GM19395 (cell line): Measurements from ENCODE around the gene CCDC33.

Source experiments
- ATAC-seq: cut with Tn5 transposase; IDR thresholded peaks from one replicate; pipeline ENCODE4 v1.9.1; 2021; ENCODE audit warnings: mild to moderate bottlenecking, moderate library complexity; ENCODE audit not compliant: unreplicated experiment

Gene CCDC33

DNA sequence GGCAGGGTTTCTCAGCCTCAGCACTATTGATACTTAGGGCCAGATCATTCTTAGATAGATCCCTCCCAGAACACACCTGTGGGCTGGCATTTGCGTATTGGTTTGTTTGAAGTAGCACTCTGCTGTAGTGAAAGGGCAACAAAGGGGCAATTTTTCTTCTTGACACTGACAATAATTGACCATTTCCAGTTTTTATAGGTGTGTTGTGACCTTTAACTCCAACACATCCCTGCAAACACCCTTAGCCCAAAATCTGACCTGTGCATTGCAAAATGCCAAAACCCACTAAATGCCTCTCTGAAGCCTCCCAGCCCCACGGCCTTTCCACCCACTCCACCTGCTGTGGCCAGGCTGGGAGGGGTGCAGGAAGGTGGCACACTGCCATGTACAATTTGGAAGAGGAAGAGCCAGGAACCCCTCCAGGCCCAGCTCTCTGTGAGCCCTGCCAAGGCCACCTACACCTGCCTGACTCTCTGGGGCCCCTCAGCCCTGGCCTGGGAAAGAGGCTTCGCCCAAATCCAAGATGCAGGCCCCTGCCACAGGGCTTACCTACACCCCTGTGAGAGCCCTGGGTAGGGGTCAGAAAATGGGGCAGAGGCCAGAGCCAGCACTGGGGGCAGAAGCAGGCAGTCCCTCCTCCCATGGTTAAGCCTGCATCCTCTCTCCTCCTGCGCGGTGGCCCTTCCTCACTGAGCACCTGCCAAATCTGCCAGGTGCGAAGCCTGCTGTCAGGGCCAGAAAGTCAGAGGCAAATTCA lies 140.9 kb downstream of the CCDC33 start:
- ATAC-seq, result no peak

DNA sequence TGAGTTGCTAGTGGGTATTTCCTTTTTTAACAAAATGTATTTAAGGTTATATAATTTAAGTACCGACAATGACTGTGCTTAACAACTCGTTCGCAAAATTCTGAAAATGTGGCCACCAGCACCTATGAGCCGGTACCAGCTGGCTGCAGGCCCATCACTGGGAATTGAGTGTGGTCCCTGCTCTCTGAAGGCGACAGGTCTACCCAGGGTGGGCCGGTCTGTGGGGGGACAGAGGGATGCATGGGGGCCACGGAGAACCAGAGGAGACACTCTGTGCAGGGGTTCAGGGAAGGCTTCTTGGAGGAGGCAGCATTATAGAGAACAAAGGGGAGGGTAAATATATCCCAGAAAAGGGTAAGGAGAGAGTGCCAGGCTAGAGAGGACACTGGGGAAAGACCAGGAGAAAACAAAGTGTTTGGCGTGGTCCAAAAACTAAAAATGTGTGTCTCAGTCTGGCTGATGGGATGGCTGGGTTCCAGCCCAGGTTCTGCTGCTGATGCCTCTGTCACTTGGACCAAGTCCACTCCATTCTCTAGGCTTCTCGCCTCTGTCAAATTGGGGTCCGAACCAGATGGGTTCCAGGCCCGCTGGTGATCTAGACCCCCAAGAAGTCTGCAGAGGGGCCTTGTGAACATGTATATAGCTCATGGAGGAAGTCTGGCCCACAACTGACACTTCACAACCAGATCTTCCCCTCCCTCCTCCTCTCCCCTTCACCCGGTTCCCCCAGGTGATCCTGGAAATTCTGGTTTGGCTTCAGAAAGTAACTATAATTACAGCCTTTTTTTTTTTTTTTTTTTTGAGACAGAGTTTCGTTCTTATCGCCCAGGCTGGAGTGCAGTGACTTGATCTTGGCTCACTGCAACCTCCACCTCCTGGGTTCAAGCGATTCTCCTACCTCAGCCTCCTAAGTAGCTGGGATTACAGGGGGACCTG lies 142.0 kb downstream of the CCDC33 start:
- ATAC-seq, result no peak

DNA sequence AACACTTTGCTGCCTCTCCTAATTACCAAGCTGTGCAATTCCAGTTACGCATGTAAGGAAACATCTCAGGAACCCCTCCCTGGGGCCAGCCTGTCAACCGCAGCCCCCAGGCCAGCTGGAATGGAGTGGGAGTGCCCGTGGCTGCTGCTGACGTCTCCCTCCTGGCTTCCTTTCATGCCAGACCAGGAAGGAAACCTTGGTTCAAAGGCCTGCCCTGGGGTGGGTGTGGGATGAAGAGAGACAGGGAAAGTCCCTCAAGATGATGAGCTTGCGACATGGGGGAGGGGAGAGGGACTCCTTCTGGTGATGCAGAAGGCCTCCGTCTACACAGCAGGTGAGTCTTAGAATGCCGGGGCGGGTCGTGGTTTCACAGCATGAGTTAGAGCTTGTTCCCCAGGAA lies 142.7 kb downstream of the CCDC33 start:
- no peak for ATAC-seq

DNA sequence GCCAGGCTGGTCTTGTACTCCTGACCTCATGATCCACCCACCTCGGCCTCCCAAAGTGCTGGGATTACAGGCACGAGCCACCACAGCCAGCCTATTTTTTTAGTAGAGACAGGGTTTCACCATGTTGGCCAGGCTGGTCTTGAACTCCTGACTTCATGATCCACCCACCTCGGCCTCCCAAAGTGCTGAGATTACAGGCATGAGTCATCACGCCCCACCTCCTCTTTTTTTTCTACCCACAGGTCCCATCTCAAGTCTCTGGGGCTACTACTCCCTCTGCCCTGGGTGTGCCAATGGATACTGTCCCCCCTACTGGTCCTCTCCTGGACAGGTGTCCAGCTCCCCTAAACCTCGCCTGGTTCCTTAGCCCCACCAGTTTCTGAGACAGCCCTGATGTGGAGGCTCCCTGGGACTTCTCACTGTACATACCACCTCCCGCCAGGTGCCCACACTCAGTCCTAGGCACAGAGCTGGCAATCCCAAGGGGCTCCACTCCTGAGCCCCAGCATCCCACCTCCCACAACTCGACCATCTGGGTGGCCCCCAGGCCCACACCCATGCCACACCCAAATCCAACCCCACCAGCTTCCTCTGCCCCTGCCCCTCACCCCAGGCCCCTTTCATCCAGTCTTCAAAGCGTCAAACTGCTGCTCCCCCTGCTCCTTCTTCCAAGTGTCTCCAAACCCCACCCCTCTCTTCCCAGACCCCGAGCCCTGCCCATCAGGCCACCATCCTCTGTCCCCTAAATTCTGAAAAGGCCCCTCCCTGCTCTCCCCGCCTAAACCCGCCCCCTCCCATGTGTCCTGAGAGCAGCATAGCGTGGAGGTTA lies 144.4 kb downstream of the CCDC33 start:
- ATAC-seq, result no peak

DNA sequence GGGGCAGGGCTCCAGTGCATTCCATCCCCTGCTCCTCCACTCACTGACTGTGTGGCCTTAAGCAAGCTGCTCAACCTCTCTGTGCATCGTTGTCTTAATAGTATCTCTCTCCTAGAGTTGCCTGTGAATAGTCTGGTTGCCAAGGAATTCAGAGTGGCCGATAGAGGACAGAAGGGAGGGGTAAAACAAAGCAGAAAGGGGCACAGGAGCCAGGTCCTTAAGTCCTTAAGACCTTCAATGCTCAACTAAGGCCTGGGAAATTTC lies 145.0 kb downstream of the CCDC33 start:
- ATAC-seq, result no peak

DNA sequence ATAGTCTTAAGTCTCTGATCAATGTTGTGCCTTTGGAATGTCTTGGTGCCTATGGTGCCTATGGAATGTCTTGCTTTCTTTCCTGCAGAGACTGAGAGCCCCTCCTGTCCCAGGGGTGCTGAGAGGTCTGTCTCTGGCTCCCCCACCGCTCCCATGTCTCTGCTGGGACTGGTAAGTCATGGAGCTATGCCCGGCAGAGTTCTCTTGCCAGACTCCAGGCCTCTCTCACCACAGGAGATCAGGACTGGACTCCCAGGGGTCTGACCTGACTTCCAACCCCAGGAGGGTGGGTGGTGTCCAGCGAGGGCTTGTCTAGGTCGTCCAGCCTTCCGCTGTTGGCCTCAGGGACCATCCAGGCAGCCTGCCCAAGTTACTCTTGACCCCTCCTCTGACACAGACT lies 145.4 kb downstream of the CCDC33 start:
- no peak for ATAC-seq

DNA sequence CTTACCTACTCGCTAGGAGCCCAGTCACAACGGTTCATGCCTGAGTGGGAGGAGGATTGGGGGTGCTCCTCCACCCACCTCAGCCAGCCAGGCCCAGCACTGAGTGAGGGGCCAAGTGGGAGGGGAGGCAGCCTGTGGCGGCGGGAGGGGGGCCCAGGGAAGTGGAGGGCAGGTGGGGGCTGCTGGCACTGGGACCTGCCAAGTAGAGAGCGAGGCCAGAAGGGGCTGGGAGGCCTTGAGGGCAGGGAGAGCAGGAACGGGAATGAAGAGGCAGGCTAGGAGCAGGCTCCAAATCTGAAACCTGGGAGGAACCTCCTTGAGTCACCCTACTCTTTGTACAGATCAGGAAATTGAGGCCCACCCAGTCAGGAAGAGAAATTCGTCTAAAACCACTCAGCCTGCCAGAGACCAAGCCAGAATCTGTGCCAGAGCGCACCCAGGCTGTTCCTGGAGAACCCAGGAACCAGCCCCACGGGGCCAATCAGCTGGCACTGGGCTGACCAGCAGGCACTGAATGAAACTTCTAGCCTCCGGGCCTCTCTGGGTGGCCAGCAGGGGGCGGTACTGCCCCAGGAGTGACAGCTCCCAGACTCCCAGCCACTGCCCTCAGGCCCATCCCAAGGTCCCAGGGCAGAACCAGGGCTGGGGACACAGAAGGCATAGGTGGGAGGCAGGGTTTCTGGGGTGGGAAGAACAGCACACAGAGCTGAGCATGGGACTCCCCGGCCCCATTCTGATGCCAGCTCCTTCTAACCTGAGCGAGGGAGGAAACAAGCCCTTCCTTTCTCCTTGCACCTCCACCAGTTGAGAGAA lies 146.1 kb downstream of the CCDC33 start:
- ATAC-seq, result no peak

DNA sequence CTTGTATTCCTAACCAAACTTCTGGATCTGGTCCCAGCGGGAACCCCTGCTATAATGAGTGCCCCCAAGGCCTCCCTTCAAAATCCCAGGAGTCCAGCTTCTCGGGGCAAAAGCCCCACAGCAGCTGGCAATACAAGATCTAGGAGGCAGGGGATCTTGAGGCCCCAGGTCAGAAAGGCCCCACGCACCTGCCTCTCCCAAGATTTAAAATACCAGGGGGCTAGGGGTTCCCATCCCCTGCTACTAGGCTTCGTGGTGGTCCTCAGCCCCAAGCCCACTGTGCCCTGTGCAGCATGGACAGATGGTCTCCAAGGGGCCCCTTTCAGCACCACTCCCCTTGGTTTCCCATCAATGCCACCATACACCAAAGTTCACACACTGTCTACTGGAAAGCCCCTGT lies 147.2 kb downstream of the CCDC33 start:
- peak; percentile 5 for ATAC-seq

DNA sequence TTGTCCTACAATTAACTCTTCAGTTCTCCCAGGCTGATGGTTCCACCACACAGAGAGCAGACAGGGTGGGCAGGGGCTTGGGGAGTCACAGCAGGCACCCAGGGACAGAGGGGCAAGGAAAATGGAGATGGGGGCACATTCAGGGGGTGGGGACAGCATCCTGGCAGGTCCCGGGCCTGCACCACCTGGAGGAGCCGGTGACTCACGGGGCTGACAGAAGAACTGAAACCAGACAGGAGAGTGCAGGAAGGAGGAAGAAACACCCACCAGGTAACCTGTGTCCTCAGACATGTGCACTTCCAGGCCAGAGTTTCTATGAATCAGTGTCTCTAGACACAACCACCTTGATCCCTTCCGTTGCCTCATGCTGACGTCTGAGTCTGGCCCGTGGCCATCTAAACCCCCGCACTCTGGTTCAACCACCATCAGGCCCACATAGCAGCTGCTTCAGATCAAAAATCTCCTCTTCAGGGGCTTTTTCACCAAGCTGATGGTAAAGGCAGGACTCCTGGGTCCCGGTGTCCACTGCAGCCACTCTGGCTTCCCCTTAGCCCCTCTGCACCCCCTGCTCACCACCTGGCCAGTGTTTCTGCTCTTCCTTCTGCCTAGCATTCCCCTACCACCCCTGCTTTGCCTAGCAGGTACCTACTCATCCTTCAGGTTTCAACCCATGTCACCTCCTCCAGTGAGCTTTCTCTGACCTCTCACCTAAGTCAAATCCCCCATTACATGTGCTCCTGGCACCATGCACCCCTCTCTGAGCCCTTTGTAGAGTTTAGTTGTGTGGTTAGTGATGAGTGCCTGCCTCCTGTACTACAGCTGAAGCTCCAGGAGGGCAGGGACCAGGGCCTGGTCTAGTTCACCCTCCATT lies 147.8 kb downstream of the CCDC33 start:
- peak; percentile 60 for ATAC-seq

DNA sequence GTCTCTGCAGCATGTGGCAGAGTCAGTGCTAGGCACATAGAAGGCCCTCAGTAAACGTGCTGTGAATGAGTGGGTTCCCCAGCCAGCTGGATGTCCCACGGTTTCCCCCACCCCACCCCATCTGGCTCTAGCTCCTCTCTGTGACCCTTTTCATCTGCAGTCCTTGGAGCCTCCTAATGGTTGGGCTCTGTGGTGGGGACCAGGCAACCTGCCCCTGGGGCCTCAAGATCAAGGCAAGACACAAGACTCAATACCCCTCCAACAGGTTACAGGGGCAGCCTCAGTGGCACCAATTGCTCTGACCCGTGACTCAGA lies 148.4 kb downstream of the CCDC33 start:
- no peak for ATAC-seq

DNA sequence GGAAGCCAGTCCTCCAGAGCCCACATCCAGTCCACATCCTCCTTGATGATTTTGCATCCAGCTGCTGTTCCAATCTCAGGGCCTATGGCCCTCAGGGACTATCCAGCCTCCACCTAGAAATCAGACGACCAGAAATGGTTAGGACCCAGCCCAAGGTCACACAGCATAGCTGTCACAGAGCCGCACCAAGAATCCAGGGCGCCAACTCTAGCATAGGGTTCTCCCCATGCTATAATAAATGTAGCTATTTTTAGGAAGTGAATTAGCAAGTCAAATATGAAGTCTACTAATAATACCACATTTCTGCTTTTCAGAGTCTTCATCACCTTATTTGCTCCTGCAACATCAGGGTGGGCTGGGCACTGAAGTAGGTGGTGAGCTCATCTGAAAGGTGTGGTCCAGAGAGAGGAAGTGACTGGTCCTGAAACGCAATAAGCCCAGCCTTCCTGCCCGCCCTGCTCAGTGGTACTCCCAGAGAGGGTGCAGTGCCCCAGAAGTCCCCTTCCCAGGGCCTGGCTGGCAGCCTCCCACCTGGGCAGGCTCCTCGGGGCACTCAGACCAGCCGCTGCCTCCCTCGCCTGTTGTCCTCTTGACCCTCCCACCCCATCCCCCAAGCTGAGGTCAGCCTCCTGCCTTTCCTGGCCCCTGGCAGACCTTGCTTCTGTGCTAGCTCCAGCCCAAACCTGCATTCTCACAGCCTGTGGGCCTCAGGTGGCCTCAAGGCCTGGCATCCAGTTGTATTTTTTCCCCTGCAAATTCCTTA lies 148.9 kb downstream of the CCDC33 start:
- peak; percentile 68 for ATAC-seq

DNA sequence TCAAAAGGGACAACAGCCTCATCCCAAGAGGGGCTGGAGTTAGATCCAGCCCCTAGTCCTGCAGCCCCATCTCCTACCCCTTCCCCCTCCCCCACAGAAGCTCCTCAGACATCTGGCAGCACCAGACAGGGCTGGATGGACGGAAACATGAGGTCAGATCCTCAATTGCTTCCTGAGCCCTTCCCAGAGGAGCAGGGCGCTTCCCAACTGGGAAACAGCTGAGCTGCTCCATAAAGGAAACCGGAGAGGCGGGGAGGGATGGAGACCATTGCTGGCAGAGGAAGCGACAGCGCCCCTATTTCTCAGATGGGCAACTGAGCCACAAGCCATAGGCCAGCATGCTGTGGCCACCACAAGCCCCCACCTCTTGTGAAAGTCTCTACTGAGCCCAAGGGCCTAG lies 149.6 kb downstream of the CCDC33 start:
- ATAC-seq, result no peak
